B cell (primary cell): ENCODE data around the gene CACNA1D.

Experiments used
- CTCF ChIP-seq: fragments of 200-600 bp; IDR thresholded peaks from one replicate; pipeline ENCODE4 v1.8.0; 2022; ENCODE audit warnings: antibody characterized with exemption, mild to moderate bottlenecking
- EZH2 ChIP-seq: IDR thresholded peaks from 2 replicates; pipeline ENCODE4 v1.6.1; 2012; ENCODE audit warnings: borderline replicate concordance, low read depth, mild to moderate bottlenecking, moderate library complexity, low read length; ENCODE audit not compliant: insufficient read depth, poor library complexity, severe bottlenecking

- no peak for TF ChIP-seq CTCF
- TF ChIP-seq EZH2 = no peak
These were observed 286.4 kb downstream of the CACNA1D start for GRCh38 chr3:53780806-53781205.
